Caki2 (cell line): Measurements from ENCODE around the gene ABHD14A. TPM values are rescaled to one million over a fixed set of nuclear protein-coding genes. Genes with fewer than 3 reads are reported as not detected.
"Not testable (repeated sequence)": the region's sequence is repeated elsewhere in the genome, so short reads cannot be mapped to it uniquely, and the experiment has no call there.

Experiments
- DNase-seq: peaks from one replicate; pipeline ENCODE4 v3.0.0-alpha.2; 2015; ENCODE audit warnings: low read depth
- in situ Hi-C: cut with HindIII; loops from 2 replicates; pipeline ENCODE4 v1.10.0; 2016; ENCODE audit warnings: low sequenced_read_pairs, low pct_unique_long_range_greater_than_20kb, mixed read lengths
- total RNA-seq: library from RNA; depleted of rRNA; stranded (reverse); fragments of >200 nt; shearing (Covaris generic); gene quantifications from 2 replicates; pipeline ENCODE4 v1.2.3, GENCODE V29; 2014; ENCODE audit warnings: low replicate concordance

The ABHD14A gene
- total RNA-seq, 1 experiment from 2014 or later: 12.8 TPM

DNA sequence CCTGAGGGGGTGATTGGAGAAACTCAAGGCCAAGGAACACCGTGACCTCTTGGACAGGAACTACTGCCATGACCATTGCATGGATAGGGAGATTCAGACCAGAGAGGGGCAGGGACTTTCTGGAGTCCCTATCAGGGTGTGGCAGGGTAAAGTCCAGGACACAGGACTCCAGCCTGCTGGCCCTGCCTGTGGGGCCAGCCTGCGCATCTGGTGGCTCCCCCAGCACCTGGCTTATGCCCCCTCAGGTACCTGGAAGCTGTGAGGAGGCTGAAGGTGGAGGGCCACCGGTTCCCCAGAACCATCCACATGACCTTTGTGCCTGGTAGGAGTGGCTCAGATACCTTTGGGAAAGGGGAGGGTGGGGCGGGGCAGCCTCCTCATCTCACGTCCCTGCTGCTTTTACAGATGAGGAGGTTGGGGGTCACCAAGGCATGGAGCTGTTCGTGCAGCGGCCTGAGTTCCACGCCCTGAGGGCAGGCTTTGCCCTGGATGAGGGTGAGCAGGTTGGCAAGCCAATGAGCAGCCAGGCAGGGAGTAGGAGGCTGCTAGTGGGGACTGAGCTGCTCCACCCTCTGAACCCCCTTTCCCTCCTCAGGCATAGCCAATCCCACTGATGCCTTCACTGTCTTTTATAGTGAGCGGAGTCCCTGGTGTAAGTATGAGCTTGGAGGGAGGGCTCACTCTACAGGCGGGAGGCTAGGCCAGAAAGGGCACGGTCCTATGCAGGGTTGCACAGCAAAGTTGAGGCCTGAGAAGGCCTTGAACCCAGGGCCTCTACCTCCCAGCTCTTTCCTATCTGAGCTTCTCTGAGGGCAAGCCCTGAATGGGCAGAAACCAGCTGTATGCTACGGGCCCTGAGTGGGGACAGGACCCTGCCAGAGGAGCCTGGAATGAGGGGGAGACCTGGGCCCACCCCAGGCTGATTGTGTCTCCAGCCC is 11.4 kb downstream of the ABHD14A start:
- no peak for DNase-seq
- in situ Hi-C loops: no loop called here

DNA sequence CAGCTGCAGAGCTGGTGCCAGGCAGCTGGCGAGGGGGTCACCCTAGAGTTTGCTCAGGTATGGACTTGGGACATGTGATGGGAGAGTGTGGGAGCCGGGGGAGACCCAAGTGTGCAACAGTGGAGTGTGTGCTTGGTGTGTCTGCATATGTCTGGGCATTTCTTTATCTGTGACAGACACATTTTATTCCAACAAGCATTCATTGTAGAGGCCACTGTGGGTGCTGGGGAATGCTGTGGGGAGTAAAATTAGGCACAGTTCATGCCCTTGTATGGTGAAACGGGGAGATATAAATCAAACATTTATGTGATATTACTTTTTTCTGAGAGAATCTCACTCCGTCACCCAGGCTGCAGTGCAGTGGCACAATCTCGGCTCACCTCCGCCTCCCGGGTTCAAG is 12.7 kb downstream of the ABHD14A start:
- in situ Hi-C loops: no loop called here
- no peak for DNase-seq

DNA sequence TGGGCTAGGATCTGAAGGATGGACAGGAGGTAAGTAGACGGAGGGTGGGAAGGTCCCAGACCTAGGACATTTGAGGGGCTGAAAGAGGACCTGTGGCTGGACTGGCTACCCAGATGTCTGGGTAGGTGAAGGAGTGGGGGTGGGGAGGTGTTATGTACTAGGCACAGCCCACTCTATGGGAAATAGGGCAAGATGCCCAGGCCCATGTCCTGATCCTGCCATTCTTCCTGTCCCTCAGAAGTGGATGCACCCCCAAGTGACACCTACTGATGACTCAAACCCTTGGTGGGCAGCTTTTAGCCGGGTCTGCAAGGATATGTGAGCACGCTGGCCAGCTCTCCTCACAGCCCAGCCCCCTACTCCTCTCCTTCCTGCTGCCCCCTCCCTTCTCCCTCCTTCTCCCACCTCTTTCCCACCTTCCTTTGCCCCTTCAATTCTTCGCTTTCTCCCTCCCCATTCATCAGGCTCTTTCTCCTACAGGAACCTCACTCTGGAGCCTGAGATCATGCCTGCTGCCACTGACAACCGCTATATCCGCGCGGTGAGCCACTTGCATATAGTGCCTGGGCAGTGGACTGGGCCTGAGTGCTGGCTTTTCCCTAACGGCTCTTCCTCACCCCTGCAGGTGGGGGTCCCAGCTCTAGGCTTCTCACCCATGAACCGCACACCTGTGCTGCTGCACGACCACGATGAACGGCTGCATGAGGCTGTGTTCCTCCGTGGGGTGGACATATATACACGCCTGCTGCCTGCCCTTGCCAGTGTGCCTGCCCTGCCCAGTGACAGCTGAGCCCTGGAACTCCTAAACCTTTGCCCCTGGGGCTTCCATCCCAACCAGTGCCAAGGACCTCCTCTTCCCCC is 13.7 kb downstream of the ABHD14A start:
- in situ Hi-C loops: no loop called here
- DNase-seq: no peak

DNA sequence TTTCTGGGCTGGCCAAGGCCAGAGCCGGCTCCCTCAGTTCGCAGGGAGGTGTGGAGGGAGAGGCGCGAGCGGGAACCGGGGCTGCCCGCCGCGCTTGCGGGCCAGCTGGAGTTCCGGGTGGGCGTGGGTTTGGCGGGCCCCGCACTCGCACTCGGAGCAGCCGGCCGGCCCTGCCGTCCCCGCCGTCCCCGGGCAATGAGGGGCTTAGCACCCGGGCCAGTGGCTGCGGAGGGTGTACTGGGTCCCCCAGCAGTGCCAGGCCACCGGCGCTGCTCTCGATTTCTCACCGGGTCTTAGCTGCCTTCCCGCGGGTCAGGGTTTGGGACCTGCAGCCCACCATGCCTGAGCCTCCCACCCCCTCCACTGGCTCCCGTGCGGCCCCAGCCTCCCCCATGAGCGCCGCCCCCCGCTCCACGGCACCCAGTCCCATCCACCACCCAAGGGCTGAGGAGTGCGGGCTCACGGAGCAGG is 15.7 kb downstream of the ABHD14A start:
- in situ Hi-C loops, DNase-seq: not testable (repeated sequence)

DNA sequence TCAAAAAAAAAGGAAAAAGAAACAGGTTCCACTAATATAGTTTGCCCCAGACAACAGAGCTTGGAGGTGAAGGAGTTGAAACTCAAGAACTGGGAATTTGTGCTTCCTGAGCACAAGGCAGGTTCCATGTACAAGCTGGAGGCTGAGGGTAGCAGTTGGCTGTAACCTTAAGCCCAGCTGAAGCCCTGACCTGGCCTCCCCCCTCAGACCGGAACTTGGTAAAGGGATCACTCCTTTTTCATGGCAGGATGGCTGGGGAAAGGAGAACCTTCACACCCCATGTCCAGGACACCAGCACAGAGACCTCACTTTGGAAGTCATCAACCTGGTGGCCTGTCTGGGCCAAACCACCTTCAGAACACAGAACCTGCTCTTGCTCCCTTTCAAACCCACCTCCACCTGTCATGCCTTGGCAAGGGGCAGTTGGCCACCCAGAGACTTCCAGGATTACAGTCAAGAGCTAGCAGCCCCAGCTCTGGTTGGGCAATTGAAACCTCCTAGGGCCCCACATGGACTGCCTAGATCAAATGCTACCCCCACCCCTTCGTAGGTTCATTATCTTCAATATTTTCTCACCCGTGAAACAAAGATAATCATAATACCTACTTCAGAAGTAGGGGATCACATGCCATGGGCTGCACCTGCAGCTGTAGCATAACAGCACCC is 17.3 kb downstream of the ABHD14A start:
- DNase-seq: no peak
- in situ Hi-C loops: no loop called here

DNA sequence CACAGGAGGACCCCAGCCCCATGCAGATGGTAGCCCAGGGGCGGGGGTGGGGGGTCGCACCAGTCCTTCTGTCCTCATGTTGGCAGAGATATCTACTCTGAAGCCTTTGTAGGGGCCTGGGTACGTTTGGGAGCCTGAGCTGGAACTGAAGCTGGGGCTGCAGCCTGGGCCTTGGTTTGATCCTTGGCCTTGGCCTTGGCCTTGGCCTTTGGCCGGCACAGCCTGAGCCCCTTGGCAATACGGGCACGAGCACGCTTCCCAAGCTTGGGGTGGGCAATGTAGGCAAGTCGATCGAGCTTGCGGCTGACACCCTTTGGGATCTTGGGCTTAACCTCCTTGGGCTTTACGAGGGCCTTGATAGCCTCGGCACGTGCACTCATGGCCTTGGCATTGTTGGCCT is 18.8 kb downstream of the ABHD14A start:
- in situ Hi-C loops, DNase-seq: not testable (repeated sequence)

DNA sequence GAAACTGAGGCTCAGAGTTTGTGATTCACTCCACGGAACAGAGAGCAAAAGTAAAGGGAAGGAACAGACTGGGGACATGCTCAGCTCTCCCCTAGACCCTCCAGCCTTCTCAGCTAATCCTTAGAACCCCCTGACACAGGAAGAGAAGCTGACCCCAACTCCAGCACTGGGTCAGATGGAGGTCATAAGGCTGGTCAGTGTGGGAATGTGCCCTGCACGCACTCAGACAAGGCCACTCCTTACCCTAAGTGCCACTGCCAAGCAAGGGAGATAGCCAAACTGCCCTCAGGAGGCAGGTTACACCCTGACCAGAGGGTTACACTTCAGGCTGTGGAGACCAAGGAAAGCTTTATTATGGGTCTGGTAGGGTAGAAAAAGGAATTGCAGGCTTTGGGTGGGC is 19.7 kb downstream of the ABHD14A start:
- no peak for DNase-seq
- in situ Hi-C loops: no loop called here

DNA sequence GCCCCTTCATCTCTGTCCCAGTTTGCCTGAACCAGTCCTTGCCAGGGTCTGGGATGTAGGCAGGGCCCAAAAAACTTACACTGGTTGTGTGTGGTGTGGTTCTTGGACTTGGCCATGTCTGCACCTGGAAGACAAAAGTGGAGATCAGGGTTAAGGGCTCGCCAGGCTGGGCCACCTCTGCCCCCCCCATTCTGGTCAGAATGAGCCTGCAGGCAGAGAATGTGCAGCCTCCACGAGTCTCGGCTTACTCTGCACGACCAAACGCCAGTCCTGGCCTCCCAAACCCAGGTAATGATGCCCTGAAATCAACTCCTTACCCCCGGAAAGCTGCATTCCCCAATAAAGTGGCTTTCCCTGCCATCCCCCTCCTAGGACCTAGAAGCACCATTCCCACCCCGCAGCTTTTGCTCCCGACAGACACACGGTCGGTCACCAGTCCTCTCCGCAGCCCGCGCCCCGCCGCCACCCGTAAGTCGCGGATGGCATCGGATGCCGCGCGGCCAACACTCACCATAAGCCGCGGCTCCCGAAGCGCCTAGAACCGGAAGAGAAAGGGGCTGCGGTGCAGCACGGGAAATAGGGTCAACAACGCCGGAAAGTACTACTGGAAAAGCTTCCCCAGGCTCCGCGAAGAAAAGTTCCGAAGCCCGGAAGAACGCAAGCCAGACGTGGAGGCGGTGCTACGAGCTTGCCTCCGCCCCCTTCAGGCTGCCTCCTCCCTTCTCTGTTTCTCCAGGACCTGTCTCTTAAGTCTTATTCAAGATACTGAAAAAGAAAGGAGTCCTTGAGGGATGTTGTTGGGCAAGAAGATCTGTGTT is 20.7 kb downstream of the ABHD14A start, which contains the start of gene RPL29:
Gene RPL29 (minus strand): TSS at position 550 of the 818 bp plus-strand sequence. CDS start 434 bp downstream, at position 116.
- peak; percentile 85 for DNase-seq
- in situ Hi-C loops: no loop called here

DNA sequence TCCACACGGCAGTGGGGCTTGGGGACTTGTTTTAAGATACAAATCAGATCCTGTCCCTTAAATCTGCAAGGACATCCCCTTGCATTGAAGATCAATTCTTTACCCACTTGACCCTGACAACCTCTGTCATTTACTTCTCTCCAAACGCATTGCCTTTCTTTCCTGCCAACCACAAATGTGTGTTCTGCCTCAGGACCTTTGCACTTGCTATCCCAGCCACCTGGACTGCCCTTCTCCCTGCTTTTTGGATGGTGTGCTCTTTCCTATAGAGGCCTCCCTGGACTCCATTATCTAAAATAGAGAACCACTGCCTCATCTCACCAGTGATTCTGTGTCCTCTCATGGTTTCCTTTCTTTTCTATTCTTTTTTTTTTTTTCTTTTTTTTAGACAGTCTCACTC is 22.3 kb downstream of the ABHD14A start:
- no peak for DNase-seq
- in situ Hi-C loops: no loop called here

DNA sequence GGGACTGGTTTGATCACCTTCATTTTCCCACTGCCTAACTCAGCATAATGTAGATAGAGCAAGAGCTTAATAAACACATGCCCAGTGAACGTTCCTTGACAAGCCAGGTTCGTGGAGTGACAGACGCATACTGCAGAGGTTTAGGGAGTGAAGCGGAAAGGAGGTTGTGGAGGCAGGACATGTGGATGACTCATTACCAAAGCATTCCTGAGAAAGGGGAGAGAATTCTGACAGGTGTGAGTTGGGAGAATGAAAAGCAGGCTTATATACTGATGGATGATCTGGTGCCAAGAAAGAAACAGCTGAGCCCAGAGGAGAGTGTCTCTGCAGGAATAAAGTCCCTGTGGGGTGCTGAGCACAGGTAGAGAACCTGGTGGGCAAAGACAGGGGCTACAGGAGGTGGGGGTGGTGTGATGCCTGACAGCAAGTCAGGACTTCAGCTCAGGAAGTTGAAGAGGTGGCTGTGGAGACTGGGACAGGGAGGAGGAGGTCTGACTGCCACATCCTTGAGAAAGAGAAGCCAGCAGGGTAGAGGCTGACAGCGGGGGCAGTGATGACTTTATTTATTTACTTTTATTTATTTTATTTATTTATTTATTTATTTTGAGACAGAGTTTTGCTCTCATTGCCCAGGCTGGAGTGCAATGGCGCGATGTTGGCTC is 23.2 kb downstream of the ABHD14A start:
- peak; percentile 46 for DNase-seq
- in situ Hi-C loops: no loop called here

DNA sequence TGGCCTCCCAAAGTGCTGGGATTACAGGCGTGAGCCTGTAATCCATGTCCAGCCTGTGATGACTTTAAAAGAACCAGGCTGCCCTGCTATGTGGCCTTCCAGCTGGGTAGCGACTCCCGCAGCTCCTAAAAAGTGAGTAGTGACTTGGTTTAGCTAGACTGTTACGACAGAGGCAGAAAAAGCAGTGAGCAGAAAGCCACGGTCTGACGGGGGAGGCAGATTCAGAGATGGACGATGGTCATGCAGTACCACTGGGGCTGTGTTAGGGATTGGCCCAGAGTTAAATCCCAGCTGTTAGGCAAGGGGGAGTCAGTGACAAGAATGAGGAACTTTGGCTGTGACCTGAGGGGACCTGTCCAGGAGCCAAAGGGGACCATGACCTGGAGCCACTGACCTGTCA is 23.9 kb downstream of the ABHD14A start:
- no peak for DNase-seq
- in situ Hi-C loops: no loop called here

DNA sequence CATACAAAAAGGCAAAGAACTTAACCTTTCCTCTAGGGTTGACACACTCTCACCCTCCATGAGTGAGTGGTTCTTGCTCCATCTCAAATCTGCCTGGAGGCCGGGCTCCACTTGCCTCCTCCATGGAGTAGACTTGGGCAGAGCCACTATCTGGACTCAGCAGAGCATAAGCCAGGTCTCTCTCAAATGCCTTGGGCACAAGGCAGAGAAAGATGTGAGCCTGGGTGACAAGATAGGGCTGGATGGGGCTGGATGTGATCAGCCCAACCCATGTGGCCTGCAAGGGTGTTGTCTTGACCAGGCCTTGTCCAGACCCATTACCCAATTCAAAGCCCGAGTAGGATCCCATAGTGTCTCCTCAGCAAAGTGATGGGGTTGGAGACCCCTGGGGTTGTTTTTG is 25.0 kb downstream of the ABHD14A start:
- in situ Hi-C loops: no loop called here
- DNase-seq: no peak

DNA sequence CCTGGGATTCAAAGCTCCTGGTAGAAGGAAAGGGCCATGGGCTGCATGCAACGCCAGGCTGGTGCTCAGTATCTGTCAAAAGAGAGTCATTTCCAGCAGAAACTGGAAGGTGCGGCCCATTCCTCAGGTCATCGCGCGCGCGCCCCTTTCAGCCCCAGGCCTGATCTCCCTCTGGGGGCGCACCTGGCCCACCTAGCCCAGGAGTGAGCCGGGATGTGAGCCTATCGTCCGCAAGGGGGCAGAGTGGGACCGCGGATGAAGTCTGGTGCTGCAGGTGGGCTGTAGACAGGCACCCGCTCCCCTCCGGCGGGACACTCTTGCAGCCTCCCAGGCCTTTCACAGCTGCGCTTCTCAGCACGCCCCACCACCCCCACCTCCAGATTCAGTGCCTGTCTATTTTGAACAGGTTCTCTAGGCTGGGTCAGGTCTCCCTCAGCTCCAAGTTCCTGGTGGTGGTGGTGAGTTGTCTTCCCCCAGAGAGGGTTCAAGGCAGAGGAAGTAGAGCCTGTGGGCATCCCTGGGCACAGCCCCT is 26.6 kb downstream of the ABHD14A start:
- peak; percentile 48 for DNase-seq
- in situ Hi-C loops: no loop called here

DNA sequence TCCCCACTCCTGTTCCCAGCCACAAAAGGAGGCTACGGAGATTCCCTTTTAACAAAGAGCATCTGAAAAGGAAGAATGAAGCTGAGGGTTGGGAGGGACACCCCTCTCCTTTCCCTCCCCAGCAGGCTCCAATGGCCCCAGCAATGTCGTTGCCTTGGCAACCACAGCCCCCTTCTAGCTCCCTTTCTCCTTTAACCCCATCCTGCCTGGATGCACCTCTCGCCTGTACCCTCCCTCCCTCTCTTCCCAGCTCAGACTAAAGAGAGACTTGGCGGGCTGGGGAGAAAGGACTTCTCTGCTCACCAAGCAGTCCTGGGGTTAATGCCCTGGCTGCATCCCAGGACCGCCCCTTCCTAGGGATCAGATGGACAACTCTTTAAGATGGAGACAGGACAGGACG is 27.9 kb downstream of the ABHD14A start:
- in situ Hi-C loops: no loop called here
- no peak for DNase-seq

DNA sequence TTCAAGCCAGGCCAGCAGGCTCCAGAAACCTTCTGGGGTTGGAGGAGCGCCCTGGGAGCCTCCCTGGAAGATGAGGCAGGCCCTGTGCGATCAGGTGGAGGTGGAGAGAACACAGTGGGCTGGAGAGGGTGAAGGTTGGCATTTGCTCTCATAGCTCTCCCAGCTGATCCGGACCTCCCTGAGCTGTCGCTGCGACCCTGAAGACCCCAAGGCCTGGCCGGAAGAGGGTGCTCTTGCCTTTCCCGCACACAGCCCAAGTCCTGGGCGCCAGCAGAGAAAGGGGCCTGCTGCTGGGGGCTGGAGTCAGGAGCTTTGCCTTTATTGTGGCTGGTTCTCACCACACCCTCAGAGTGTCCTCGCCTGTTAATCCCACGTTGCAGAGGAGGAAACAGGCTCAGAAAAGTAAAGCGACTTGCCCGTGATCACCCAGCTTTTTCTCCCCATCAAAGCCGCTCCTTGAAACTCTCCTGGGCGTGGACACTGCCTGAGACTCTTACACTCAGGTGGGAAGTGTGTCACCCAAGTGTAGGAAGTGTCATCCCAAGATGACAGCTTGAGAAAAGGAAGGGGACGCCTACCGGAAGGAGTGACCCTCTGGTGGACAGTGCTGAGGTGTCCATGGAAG is 29.4 kb downstream of the ABHD14A start:
- in situ Hi-C loops: no loop called here
- no peak for DNase-seq

DNA sequence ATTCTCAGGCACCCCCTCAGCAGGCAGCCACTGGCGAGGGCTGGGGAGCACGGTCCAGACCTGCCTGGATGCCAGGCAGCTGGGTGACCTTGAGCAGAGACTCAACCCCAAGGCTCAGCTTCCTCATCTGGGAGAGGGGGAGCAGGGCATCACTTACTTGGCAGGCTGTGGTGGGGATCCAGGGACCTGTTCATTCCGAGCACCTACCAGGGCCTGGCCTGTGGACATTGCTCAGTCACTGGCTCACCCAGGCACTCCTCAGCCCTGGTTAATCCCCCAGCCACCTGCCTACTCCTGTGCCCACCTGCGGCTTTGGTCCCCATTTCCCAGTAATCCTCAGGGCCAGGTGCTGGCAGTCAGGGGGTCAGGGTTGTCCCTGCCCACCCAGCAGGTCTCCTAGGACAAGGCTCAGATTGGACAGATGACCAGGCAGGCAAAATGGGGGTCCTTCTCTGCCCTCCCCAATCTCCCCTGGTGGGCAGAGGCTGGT is 30.1 kb downstream of the ABHD14A start:
- in situ Hi-C loops: no loop called here
- DNase-seq: no peak
